HG03520 (cell line): Measurements from ENCODE around the gene TNFAIP8L3.
"Not testable (repeated sequence)": the region's sequence is repeated elsewhere in the genome, so short reads cannot be mapped to it uniquely, and the experiment has no call there.

Experiments used
- ATAC-seq: cut with Tn5 transposase; IDR thresholded peaks from one replicate; pipeline ENCODE4 v1.9.1; 2021; ENCODE audit warnings: mild to moderate bottlenecking, moderate library complexity; ENCODE audit not compliant: unreplicated experiment

TNFAIP8L3 gene

DNA sequence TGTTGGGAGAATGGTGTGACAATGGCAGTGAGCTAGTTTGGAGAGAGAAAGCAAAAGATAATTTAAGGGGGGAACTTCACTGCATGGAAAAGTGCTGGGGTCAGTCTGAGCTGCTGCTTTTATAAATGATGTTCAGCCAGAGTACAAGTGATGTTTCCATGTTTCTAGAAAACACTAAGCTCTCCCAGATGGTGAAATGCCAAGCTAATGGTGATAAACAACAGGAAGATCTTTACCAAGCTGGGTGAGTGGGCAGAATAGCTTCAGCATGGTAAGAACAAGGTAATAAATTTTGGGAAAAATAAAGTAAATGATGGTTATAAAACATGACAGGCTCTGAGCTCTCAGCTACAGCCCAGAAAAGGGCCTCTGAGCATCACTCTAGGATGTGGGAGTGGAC is 29.4 kb downstream of the TNFAIP8L3 start:
- no peak for ATAC-seq

DNA sequence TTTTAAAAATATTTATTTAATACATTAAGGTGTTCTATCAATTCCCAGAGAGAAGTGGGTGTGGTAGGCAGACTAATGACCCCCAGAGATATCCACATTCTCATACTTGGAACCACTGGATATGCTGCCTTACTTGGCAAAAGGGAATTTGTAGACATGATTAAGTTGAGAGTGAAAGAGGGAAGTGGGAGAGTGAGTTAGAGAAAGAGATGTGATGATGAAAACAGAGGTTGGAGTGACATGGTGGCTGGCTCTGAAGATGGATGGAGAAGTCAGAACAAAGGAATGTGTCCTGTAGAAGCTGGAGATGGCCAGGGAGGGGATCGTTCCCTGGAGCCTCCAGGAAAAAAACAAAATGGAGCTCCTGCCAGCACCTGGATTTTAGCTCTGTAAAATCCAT is 32.0 kb downstream of the TNFAIP8L3 start:
- no peak for ATAC-seq

DNA sequence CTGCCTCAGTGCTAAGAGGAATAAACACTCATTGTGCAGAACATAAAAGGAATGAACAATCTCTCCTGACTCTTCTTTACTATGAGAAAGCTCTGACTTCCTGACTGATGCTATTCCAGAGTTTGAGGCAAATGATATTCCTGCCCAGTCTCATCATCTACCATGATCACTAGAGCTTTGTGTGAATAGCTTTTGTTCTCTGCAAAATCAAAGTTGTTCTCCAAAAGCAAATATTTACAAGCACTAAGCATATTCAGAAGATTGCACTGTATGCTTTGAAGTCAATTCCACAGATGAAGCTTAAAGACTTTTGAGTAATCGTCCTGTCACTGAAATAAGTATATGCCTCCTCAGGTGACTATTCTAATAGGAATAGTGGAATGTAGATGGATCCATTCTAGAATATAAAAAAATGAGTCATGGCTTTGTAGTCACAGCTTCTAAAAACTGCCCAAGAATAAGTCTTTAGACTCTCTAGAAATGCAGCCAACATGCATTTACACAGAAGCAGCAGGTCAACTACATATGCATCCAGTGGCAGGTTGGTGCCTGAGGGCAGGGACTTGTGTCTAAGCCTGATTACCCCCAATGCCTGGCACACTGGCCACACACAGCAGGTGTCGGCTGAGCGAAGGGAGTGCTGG is 34.6 kb downstream of the TNFAIP8L3 start:
- ATAC-seq: no peak

GRCh38 chr15:51054535-51054934 is 40.2 kb downstream of the TNFAIP8L3 start:
- no peak for ATAC-seq

DNA sequence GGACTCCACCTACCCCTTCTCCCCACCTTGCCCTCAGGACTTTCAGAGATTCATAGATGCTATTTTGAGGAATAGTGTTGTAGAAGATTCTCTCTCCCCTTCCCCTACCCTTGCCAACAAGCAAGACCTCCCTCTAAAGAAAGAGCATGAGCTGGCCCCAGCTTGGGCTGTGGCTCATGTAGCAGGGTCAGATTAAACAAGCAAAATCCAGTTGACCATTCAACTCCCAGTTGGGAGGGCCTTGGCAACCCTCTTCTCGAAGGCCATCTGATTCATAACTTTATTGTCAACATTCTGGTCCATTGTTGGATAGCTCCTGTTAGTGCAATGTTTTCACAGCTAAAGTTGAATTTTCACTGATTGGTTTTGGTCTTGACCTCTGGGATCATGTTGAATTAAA is 41.1 kb downstream of the TNFAIP8L3 start:
- no peak for ATAC-seq

GRCh38 chr15:51051776-51052175 is 42.9 kb downstream of the TNFAIP8L3 start:
- ATAC-seq: no peak

GRCh38 chr15:51049081-51049480 is 45.6 kb downstream of the TNFAIP8L3 start:
- no peak for ATAC-seq

- no peak for ATAC-seq
Measured at GRCh38 chr15:51048308-51048707, 46.4 kb downstream of the TNFAIP8L3 start.

GRCh38 chr15:51046799-51047449 is 47.8 kb downstream of the TNFAIP8L3 start:
- ATAC-seq: no peak

DNA sequence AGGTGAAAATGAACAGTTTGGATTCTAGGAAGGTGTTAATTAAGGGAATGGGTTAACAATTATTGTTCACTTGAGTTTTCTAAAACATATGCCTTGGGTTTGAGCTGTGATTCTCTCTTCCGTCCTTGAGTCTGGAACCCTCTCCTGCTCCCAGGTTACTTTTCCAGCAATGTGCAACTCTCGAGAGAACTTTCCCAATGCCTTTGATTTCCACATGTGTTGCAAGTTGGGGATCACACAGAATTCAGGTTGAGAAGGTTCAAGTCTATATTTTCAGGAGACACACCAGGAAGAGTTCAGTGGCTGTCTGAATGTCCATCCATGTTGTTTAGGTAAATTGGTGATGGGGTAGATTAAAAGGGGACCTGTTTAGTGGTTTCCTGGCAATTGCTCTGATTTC is 48.7 kb downstream of the TNFAIP8L3 start:
- ATAC-seq: no peak

DNA sequence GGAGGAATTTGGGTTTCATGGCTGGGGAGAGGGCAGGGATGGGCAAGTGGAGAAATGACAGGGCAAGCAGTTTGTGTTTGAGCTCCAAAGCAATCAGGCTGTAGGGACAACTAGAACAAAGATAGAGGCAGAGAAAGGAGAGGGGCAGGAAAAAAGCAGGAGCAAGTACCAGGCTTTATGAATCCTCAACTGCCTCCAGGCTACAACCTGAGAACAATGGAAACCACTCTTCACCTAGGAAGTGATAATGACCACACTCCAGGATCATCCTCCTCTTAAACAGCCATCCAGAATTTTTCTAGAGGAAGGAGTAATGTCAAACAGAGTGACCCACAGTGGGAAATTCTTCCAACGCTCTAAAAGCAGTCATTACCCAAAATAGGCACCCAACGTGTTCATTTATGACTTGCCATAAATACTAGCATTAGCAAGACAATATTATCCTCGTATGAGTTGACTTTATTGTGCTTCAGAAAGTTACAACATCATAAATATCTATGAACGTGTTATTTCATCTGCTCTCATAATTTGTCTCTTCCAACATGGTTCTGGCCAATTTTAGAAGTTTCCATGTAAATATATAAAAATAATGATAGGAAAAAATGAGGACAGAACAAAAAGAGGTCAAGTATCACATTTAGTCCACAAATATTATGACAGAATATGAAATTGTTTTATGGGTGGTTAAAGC is 50.5 kb downstream of the TNFAIP8L3 start:
- ATAC-seq: no peak

GRCh38 chr15:51038974-51039319 is 55.8 kb downstream of the TNFAIP8L3 start:
- no peak for ATAC-seq

DNA sequence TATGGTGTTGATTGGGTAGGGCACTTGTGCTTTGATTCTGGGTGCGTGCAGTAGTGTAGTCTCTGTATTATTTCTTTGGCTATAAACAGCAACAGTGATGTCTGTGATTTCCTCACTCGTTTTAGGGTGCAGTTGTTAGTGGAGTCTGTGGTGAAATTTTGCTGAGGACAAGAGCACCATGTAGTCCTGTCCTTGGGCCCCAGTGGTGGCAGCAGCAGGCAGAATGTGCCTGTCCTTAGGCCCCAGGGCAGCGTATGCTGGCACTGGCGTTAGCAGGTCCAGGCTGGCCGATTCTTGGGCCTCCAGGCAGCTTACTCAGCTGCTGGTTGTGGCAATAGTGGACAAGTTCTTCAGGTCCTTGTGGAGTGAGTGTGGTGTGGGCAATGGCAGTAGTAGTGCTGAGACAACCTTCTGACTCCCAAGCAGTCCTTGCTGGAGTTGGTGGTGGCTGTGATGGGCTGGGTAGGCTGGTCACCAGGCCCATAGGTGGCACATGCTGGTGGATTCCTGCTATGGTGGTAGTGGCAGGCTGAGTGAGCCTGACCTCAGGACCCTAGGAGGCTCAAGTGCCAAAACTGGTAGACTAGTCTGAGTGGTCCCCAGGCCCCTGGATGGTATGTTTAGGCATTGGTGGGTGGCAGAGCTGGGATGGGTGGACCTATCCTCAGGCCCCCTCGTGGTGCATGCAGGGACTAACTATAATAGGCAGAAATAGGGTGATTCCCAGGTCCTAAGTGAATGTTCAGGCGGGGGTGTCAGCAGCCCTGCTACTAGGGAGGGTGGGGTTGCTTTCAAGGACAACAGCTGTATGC is 56.3 kb downstream of the TNFAIP8L3 start:
- ATAC-seq: no peak

DNA sequence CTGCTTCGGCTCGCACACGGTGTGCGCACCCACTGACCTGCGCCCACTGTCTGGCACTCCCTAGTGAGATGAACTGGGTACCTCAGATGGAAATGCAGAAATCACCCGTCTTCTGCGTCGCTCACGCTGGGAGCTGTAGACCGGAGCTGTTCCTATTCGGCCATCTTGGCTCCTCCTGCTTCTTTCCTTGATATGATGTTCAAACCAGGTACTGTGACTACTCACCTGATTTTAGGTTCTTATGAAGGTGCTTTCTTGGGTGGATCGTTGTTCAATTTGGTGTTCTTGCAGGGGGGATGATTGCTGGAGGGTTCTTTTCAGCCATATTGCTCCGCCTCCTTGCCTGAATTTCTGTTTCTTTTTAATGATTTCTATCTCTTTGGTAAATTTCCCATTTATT is 57.2 kb downstream of the TNFAIP8L3 start:
- not testable (repeated sequence) for ATAC-seq

DNA sequence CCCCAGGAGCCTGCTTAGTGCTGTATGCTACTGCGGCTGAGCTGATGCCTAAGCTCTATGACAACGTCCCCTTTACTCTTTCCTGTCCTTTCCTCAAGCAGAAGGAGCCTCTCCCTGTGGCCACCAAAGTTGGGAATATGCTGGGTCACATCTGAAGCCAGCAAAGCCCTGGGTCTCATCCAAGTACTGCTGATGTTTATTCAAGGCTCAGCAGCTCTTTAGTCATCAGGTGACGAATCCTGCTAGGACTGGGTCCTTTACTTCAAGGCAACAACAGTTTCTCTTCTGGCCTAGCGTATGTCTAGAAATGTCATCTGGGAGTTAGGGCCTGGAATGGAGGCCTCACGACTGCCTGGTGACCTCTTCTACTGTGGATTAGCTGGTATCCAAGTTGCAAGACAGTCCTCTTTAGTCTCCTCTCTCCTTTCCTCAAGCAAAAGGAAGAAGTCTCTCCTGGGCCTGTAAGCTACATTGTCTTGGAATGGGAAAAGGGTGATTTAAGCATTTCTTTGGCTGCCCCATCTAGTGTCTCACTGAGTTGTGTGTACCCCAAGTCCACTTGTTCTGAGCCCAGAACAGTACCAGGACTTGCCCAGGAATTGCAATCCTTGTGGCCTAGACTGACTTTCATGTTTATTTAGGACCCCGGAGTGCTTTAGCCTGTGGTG is 63.9 kb downstream of the TNFAIP8L3 start:
- ATAC-seq: no peak

GRCh38 chr15:51025454-51025846 is 69.3 kb downstream of the TNFAIP8L3 start:
- no peak for ATAC-seq

DNA sequence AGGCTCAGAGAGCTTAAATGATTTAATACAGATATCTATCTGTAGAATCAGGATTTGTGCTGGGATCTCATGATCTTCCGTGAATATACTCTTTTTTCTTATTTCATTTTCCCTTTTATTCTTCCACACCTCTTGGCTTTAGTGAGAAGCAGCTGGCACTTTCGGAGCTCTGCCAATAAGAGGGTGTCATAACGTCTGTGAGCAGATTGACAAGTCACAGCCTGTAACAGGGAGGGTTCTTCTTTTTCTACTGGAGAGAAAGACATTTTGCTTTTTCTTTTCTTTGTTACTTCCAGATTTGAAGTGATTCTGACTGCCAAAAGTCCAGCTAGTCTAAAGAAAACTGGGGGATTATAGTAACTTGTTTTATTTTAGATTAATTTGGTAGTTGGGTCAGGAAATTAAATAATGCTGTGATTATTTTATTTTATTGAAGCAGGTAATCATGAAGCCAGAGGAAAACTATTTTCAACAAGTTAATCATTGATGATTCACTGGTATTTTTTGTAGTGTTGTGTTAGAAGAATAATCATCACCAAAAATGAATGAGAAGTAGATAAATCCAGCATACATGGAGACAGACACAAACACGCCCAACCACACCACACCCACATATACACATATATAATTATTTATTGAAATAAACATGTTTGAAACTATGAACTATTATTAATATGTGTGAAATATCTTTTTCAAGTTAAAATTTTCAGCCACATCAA is 69.8 kb downstream of the TNFAIP8L3 start:
- ATAC-seq: no peak

- no peak for ATAC-seq
Measured at GRCh38 chr15:51023499-51023898, 71.2 kb downstream of the TNFAIP8L3 start.

DNA sequence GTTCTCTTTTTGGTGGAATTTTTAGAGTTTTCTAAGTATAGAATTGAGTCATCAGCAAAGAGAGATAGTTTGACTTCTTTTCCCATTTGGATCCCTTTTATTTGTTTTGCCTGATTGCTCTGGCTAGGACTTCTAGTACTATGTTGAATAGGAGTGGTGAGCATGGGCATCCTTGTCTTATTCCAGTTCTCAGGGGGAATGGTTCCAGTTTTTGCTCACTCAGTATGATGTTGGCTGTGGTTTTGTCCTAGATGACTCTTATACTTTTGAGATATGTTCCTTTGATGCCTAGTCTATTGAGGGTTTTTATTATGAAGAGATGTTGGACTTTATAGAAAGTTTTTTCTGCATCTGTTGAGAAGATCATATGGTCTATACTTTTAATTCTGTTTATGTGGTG is 72.5 kb downstream of the TNFAIP8L3 start:
- no peak for ATAC-seq

GRCh38 chr15:51016615-51017014 is 78.1 kb downstream of the TNFAIP8L3 start:
- no peak for ATAC-seq
